ENCODE measurements around the gene PRKAA1.

GRCh38 chr5:40847525-40847924 lies 49.4 kb upstream of the PRKAA1 start:
- TF ChIP-seq EP300 (IDR thresholded peaks at IDR 0.05; ENCODE audit: borderline replicate concordance) (no peak), CREB1 (IDR thresholded peaks at IDR 0.05; ENCODE audit: low read depth) (no peak), TCF12 (IDR thresholded peaks at IDR 0.05; ENCODE audit: low read depth) (no peak), TAF1 (IDR thresholded peaks at IDR 0.05; ENCODE audit: low read depth) (no peak), FOXM1 (IDR thresholded peaks at IDR 0.05; ENCODE audit: borderline replicate concordance, low read depth) (no peak), USF1 (IDR thresholded peaks at IDR 0.05) (no peak), YY1 (IDR thresholded peaks at IDR 0.05; ENCODE audit: low read depth) (no peak), EGR1 (IDR thresholded peaks at IDR 0.05) (no peak)

All from Ishikawa (cell line).